Measurements from ENCODE around the gene PRKCZ. TPM values are rescaled to one million over a fixed set of nuclear protein-coding genes. Genes with fewer than 3 reads are reported as not detected.

PRKCZ gene
- total RNA-seq, 1 donor = 2.6 TPM

DNA sequence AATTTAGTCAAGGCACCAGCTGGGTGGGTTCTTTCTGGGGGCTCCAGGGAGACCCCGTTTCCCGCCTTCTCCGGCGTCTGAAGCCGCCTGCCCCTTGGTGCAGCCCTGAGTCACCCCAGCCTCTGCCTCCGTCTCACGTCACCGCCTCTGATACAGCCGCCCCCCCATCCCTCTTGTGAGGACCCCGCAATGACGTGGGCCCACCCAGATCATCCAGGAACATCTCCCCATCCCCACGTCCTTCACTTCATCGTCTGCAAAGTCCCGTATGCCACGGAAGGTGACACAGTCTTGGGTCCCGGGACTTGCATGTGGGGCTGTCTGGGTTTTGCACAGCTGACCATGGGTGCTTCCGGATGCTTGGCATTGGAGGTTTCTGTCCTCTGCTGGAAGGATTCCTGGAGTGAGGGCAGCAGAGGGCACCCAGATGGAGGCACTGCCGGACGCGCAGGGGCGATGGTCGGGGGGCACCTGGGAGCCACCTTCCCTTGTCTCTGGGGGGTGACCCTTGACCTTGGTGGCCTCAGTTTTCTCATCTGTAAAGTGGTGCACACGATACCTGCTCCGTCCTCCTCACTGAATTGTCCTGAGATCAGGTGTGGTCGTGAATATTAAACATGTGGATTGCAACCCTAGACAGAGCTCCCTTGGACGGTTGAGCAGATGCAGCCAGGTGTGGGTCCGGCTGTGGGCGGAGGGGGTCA is 58.8 kb downstream of the PRKCZ start:
- DNase-seq (ENCODE audit: low read depth) = no peak
- TF ChIP-seq, protein P1, sequence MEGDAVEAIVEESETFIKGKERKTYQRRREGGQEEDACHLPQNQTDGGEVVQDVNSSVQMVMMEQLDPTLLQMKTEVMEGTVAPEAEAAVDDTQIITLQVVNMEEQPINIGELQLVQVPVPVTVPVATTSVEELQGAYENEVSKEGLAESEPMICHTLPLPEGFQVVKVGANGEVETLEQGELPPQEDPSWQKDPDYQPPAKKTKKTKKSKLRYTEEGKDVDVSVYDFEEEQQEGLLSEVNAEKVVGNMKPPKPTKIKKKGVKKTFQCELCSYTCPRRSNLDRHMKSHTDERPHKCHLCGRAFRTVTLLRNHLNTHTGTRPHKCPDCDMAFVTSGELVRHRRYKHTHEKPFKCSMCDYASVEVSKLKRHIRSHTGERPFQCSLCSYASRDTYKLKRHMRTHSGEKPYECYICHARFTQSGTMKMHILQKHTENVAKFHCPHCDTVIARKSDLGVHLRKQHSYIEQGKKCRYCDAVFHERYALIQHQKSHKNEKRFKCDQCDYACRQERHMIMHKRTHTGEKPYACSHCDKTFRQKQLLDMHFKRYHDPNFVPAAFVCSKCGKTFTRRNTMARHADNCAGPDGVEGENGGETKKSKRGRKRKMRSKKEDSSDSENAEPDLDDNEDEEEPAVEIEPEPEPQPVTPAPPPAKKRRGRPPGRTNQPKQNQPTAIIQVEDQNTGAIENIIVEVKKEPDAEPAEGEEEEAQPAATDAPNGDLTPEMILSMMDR (IDR thresholded peaks at IDR 0.05; ENCODE audit: insufficient read depth, low read depth, low read length) = no peak
- H3K4me3 ChIP-seq (ENCODE audit: low read depth, low read length) = no peak overlapping the region

DNA sequence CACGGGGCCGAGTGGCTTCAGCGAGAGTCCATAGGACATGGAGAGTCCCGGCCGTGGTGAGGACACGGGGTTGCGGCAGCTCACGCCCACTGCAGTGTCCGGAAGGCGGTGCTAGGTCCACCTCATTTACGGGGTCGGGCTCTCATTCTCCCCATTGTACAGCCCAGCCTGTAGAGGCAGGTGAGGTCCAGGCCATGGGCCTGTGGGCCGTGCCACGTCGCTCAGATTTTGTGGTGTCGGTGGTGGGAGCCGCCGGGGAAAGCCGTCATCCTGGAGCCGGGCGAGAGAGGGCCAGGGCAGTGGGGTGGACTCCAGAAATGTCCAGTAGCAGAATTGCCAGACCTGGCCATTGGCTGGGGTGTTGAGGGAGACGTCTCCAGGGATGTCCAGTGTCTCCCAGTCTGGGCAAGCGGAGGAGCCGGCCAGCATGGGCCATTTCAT is 59.4 kb downstream of the PRKCZ start:
- no peak overlapping the region for H3K4me3 ChIP-seq (ENCODE audit: low read depth, low read length)
- DNase-seq (ENCODE audit: low read depth) = no peak
- TF ChIP-seq, protein P1 (IDR thresholded peaks at IDR 0.05; ENCODE audit: insufficient read depth, low read depth, low read length) = no peak

- H3K4me3 ChIP-seq (ENCODE audit: low read depth, low read length) = no peak overlapping the region
- TF ChIP-seq, protein P1 (IDR thresholded peaks at IDR 0.05; ENCODE audit: insufficient read depth, low read depth, low read length) = no peak
- DNase-seq (ENCODE audit: low read depth) = no peak
Observed at GRCh38 chr1:2110191-2110737, 60.1 kb downstream of the PRKCZ start.

- TF ChIP-seq, protein P1 (IDR thresholded peaks at IDR 0.05; ENCODE audit: insufficient read depth, low read depth, low read length) = no peak
- no peak for DNase-seq (ENCODE audit: low read depth)
- H3K4me3 ChIP-seq (ENCODE audit: low read depth, low read length) = no peak overlapping the region
Observed at GRCh38 chr1:2110738-2111673, 60.8 kb downstream of the PRKCZ start.

- no peak for DNase-seq (ENCODE audit: low read depth)
- TF ChIP-seq, protein P1 (IDR thresholded peaks at IDR 0.05; ENCODE audit: insufficient read depth, low read depth, low read length) = no peak
- H3K4me3 ChIP-seq (ENCODE audit: low read depth, low read length) = no peak overlapping the region
Observed at GRCh38 chr1:2111674-2112035, 61.4 kb downstream of the PRKCZ start.

DNA sequence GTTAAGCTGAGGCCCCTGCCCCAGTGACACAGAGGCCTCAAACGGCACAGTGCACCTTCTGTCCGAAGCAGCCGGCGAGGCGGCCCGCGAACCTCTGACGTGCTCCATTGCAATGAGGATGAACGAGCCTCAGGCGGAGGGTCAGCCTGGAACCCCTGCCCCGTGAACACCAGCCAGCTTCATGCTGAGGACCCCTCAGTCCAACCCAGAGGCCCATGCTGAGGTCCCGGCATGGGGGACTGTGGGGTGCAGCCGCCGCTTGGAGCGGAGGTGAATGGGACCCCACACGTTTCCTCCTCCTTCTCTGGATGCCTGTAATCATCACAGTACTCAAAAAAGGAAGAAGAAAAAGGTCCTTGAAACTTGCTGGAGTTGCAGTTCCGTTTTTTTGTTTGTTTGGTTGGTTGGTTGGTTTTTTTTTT is 62.1 kb downstream of the PRKCZ start:
- TF ChIP-seq, protein P1 (IDR thresholded peaks at IDR 0.05; ENCODE audit: insufficient read depth, low read depth, low read length) = no peak
- H3K4me3 ChIP-seq (ENCODE audit: low read depth, low read length) = no peak overlapping the region
- DNase-seq (ENCODE audit: low read depth) = no peak

All from fibroblast of villous mesenchyme (primary cell).